Activated gamma-delta T cell treated with anti-CD3 and anti-CD28 coated beads, Interleukin-2, amount 50 U/mL, for 16 hours (primary cell): ENCODE data around the gene NBPF8.
"Not testable (repeated sequence)": the region's sequence is repeated elsewhere in the genome, so short reads cannot be mapped to it uniquely, and the experiment has no call there.

Experiments used
- DNase-seq: peaks from one replicate; pipeline ENCODE4 v3.0.0-alpha.2; 2020; ENCODE audit warnings: low read depth

NBPF8 gene, protein sequence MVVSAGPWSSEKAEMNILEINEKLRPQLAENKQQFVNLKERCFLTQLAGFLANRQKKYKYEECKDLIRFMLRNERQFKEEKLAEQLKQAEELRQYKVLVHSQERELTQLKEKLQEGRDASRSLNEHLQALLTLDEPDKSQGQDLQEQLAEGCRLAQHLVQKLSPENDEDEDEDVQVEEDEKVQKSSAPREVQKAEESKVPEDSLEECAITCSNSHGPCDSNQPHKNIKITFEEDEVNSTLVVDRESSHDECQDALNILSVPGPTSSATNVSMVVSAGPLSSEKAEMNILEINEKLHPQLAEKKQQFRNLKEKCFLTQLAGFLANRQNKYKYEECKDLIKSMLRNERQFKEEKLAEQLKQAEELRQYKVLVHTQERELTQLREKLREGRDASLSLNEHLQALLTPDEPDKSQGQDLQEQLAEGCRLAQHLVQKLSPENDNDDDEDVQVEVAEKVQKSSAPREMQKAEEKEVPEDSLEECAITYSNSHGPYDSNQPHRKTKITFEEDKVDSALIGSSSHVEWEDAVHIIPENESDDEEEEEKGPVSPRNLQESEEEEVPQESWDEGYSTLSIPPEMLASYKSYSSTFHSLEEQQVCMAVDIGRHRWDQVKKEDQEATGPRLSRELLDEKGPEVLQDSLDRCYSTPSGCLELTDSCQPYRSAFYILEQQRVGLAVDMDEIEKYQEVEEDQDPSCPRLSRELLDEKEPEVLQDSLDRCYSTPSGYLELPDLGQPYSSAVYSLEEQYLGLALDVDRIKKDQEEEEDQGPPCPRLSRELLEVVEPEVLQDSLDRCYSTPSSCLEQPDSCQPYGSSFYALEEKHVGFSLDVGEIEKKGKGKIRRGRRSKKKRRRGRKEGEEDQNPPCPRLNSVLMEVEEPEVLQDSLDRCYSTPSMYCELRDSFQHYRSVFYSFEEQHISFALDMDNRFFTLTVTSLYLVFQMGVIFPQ

GRCh38 chr1:120414911-120415480, at the start of gene NBPF8:
Gene NBPF8 (plus strand): TSS chr1:120415035. CDS start chr1:120436523, 21,488 bp downstream.
- peak; percentile 42 for DNase-seq

GRCh38 chr1:120367709-120368108, 47.1 kb upstream of the NBPF8 start:
- not testable (repeated sequence) for DNase-seq

GRCh38 chr1:120386651-120387050, 28.2 kb upstream of the NBPF8 start:
- DNase-seq, result not testable (repeated sequence)

- DNase-seq, result not testable (repeated sequence)
Measured at GRCh38 chr1:120388597-120389126, 26.2 kb upstream of the NBPF8 start.

- DNase-seq, result not testable (repeated sequence)
Measured at GRCh38 chr1:120391365-120391764, 23.5 kb upstream of the NBPF8 start.

DNA sequence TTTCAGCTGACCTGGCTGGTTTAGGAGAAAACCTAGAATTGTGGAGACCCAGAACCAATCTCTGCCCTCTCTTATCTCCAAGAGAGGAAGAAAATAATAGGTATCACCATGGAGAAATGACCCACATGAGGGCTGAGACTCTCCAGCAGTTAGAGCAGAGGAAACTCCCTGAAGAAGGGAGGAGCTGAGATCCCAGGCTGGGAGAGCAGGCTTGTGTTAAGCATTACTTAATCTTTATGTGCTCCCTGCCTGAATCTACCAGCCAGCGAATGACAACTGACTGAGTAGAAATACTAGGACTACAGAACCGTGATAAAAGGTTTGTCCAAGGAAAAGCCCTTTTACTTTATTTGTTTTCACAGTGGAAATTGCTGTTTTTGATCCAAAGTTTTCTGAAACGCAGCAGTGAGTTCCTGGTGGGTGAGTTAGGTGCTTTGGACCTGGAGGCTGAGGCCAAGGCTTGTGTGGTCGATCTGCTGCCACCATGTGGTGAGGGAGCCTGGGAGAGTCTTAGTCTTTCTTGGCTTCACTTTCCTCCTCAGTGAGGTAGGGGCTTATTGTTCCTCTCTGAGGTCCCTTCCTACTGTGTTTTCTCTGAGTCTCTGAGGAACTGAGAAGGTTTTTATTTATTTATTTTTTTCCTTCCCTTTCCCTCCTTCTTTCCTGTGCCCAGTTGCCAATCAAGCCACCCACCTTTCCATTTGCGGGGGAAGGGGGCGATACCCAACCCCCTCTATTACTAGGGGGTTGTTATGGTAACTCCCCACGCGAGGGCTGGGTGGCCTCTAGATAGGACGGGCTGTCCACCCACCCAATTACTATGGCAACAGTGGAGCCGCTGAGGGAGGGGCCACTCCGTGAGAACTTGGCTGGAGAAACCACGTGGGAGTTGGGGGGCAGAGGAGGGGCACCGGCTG, 21.3 kb upstream of the NBPF8 start:
- not testable (repeated sequence) for DNase-seq

GRCh38 chr1:120405348-120405747, 9.5 kb upstream of the NBPF8 start:
- not testable (repeated sequence) for DNase-seq

DNA sequence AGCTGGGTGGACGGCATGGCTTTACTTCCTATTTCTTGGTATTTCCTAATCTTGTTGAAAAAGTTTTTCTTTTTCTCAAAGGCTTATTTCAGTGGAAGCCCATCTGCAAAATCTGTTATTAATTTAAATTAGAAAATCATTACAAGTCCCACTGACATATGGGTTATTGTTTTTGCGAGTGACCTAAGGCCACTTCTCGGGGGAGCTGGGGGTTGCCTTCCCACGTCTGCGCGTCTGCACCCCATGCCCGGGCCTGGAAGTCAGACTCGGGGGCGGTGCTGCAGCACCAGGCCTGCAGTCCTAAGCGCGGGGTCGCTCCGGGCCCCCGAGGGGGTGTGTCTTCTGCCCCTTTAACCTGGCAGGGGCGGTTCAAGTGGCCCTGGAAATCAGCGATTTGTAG, 384 bp upstream of the NBPF8 start:
- not testable (repeated sequence) for DNase-seq

- DNase-seq, result not testable (repeated sequence)
Measured at GRCh38 chr1:120415492-120415961, 692 bp downstream of the NBPF8 start.

DNA sequence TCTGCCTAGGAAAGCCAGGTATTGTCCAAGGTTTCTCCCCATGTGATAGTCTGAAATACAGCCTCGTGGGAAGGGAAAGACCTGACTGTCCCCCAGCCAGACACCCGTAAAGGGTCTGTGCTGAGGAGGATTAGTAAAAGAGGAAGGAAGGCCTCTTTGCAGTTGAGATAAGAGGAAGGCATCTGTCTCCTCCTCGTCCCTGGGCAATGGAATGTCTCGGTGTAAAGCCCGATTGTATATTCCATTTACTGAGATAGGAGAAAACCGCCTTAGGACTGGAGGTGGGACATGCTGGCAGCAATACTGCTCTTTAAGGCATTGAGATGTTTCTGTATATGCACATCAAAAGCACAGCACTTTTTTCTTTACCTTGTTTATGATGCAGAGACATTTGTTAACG, 10.2 kb downstream of the NBPF8 start:
- DNase-seq, result not testable (repeated sequence)

DNA sequence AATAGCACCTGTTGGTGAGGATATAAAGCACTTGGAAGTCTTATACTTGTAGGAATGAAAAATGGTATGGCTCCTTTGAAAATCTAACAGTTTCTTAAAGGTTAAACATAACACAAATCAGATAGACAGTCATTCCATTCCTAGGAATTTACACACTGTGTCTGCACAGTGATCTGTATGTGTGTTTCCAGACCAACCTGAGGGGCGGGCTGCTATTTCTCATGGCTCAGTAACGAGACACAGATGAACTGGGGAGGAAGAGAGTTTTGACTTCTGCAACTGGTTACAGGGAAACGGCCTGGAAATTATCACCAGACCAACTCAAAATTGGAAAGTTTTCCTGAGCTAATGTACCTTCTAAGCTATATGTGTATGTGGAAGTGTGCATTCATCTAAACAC, 16.8 kb downstream of the NBPF8 start:
- DNase-seq, result not testable (repeated sequence)

DNA sequence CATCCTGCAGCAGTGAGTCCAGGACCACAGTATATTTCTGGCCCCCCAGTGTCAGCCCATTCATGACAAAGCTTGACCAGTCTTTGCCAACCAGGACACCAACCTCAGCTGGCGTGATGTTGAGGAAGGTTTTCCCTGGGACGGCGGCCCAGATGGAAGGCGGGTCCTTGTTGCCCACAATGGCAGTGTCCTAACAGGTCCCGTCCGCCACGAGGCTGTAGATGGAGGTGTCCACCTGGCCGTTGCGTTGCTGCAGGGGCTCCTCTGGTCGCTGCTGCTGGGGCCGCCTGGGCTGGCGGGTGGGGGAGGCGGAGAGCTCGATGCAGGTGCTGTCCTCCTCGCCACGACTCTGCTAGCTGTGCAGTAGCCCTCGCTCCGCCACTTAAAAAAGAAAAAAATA, 19.0 kb downstream of the NBPF8 start:
- DNase-seq, result not testable (repeated sequence)

DNA sequence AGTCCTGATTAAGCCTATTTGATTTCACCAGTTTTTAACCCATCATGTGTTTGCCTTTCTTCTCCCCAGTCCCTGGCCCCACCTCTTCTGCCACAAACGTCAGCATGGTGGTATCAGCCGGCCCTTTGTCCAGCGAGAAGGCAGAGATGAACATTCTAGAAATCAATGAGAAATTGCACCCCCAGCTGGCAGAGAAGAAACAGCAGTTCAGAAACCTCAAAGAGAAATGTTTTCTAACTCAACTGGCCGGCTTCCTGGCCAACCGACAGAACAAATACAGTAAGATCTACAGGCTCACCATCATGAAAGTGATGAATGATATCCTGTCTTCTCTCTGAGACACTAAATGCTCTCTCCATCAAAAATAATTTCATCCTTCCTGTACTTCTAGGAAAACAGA, 34.3 kb downstream of the NBPF8 start:
- not testable (repeated sequence) for DNase-seq
